Lower lobe of right lung (tissue), 2 donors: ENCODE results near the gene AIFM1. TPM values are rescaled to one million over a fixed set of nuclear protein-coding genes. Genes with fewer than 3 reads are reported as not detected.
A peak's percentile ranks its signal among the peaks of the same experiment; 100 is the strongest.

Experiments
- ATAC-seq, 2 donors: fragments of 200-7000 bp; cut with Tn5 transposase; one replicate each; pipeline ENCODE4 v1.9.1; 2020 to 2022; ENCODE audit warnings: mild to moderate bottlenecking in 2 of 2, moderate library complexity in 2 of 2
- DNase-seq: peaks from one replicate; pipeline ENCODE4 v3.0.0-alpha.2; 2020
- H3K27ac ChIP-seq: fragments of 200-600 bp; one replicate; pipeline ENCODE4 v1.8.0; 2022
- H3K27me3 ChIP-seq: fragments of 200-600 bp; one replicate; pipeline ENCODE4 v1.8.0; 2022; ENCODE audit warnings: low read depth
- H3K36me3 ChIP-seq: fragments of 200-600 bp; one replicate; pipeline ENCODE4 v1.8.0; 2022; ENCODE audit warnings: mild to moderate bottlenecking
- H3K4me1 ChIP-seq: fragments of 200-600 bp; one replicate; pipeline ENCODE4 v1.8.0; 2022
- H3K4me3 ChIP-seq: fragments of 200-600 bp; one replicate; pipeline ENCODE4 v1.8.0; 2022; ENCODE audit warnings: mild to moderate bottlenecking
- H3K9me3 ChIP-seq: fragments of 200-600 bp; one replicate; pipeline ENCODE4 v1.8.0; 2022
- CTCF ChIP-seq: fragments of 200-600 bp; IDR thresholded peaks from one replicate; pipeline ENCODE4 v1.8.0; 2022; ENCODE audit warnings: antibody characterized with exemption, mild to moderate bottlenecking
- intact Hi-C: fragments of 100-400 bp; cut with DNase I; formaldehyde crosslinking; loops from one replicate; pipeline ENCODE4 v1.11.0; 2022
- total RNA-seq: library from RNA; stranded (reverse); fragmentation: NEBNext Ultra II Directional; extraction: Animal tissue kit (Norgen Biotek cat#: 25700); gene quantifications from one replicate; pipeline ENCODE4 v1.2.1, GENCODE V29; 2021
- donor health status: DM: no; HTN: yes; CAD: no; lungs with severe emphysema.

The AIFM1 gene
- total RNA-seq, 1 donor from 2014 or later = 23.1 TPM

GRCh38 chrX:130103605-130104004 is 62.0 kb downstream of the AIFM1 start:
- TF ChIP-seq CTCF = no peak
- ATAC-seq (no peak), DNase-seq (no peak)
- H3K27ac ChIP-seq = no peak overlapping the region
- peaks cover 32% of the 10 kb centered on the region for H3K4me1 ChIP-seq
- H3K27me3 ChIP-seq = no peaks in the 10 kb centered on the region
- no peaks in the 10 kb centered on the region for H3K36me3 ChIP-seq
- H3K9me3 ChIP-seq = no peaks in the 10 kb centered on the region
- intact Hi-C loops = no loop called here
- no peak overlapping the region for H3K4me3 ChIP-seq

- H3K4me1 ChIP-seq = peaks cover 32% of the 10 kb centered on the region
- no peak for DNase-seq
Observed at GRCh38 chrX:130100180-130100579, 65.5 kb downstream of the AIFM1 start.

GRCh38 chrX:130098210-130098552 is 67.5 kb downstream of the AIFM1 start:
- Histone ChIP-seq H3K4me3 (no peak overlapping the region), H3K4me1 (peaks cover 32% of the 10 kb centered on the region), H3K9me3 (no peaks in the 10 kb centered on the region), H3K27ac (peak overlapping the region; percentile 53), H3K36me3 (no peaks in the 10 kb centered on the region), H3K27me3 (no peaks in the 10 kb centered on the region)
- intact Hi-C loops = no loop called here
- ATAC-seq (peak; percentile 51 to 61), DNase-seq (no peak)
- no peak for TF ChIP-seq CTCF

More at GRCh38 chrX:130100180-130100579, 65.5 kb downstream of the AIFM1 start:
- H3K4me3 ChIP-seq = no peak overlapping the region
- intact Hi-C loops = no loop called here
- H3K9me3 ChIP-seq = no peaks in the 10 kb centered on the region
- no peaks in the 10 kb centered on the region for H3K36me3 ChIP-seq
- peak; percentile 43 to 64 for ATAC-seq
- no peak for TF ChIP-seq CTCF
- H3K27ac ChIP-seq = no peak overlapping the region
- H3K27me3 ChIP-seq = no peaks in the 10 kb centered on the region

- ATAC-seq = peak; percentile 84 to 92
- H3K4me3 ChIP-seq = no peak overlapping the region
- no peaks in the 10 kb centered on the region for H3K27me3 ChIP-seq
- no peaks in the 10 kb centered on the region for H3K9me3 ChIP-seq
- DNase-seq = peak; percentile 69
- intact Hi-C loops = no loop called here
- TF ChIP-seq CTCF = no peak
- H3K36me3 ChIP-seq = no peaks in the 10 kb centered on the region
- peaks cover 34% of the 10 kb centered on the region for H3K4me1 ChIP-seq
- peak overlapping the region; percentile 53 for H3K27ac ChIP-seq
Observed at GRCh38 chrX:130097507-130098209, 68.0 kb downstream of the AIFM1 start.

- no peak for TF ChIP-seq CTCF
- peaks cover 33% of the 10 kb centered on the region for H3K4me1 ChIP-seq
- H3K4me3 ChIP-seq = no peak overlapping the region
- intact Hi-C loops = no loop called here
- H3K9me3 ChIP-seq = no peaks in the 10 kb centered on the region
- H3K27me3 ChIP-seq = no peaks in the 10 kb centered on the region
- no peak overlapping the region for H3K27ac ChIP-seq
- no peaks in the 10 kb centered on the region for H3K36me3 ChIP-seq
- ATAC-seq (no peak), DNase-seq (no peak)
Observed at GRCh38 chrX:130095249-130096030, 70.2 kb downstream of the AIFM1 start.
